ENCODE results near the gene PLLP.

- TF ChIP-seq CTCF (IDR thresholded peaks at IDR 0.05; ENCODE audit: poor library complexity, severe bottlenecking) (no peak), TAF1 (IDR thresholded peaks at IDR 0.05; ENCODE audit: low read depth) (no peak), EP300 (conservative IDR thresholded peaks at IDR 0.05; ENCODE audit: poor library complexity, severe bottlenecking) (no peak), SMC3 (conservative IDR thresholded peaks at IDR 0.05; ENCODE audit: poor library complexity) (no peak), REST (IDR thresholded peaks at IDR 0.05; ENCODE audit: borderline replicate concordance) (no peak), POLR2AphosphoS5 (IDR thresholded peaks at IDR 0.05) (no peak)
Observed at GRCh38 chr16:57319646-57320045, 35.2 kb upstream of the PLLP start.

Data from neural cell (in vitro differentiated cells).